GM19455 (cell line): ENCODE data around the gene GLTP.

Source experiments
- ATAC-seq: cut with Tn5 transposase; IDR thresholded peaks from one replicate; pipeline ENCODE4 v1.9.1; 2021; ENCODE audit not compliant: unreplicated experiment

GLTP gene

DNA sequence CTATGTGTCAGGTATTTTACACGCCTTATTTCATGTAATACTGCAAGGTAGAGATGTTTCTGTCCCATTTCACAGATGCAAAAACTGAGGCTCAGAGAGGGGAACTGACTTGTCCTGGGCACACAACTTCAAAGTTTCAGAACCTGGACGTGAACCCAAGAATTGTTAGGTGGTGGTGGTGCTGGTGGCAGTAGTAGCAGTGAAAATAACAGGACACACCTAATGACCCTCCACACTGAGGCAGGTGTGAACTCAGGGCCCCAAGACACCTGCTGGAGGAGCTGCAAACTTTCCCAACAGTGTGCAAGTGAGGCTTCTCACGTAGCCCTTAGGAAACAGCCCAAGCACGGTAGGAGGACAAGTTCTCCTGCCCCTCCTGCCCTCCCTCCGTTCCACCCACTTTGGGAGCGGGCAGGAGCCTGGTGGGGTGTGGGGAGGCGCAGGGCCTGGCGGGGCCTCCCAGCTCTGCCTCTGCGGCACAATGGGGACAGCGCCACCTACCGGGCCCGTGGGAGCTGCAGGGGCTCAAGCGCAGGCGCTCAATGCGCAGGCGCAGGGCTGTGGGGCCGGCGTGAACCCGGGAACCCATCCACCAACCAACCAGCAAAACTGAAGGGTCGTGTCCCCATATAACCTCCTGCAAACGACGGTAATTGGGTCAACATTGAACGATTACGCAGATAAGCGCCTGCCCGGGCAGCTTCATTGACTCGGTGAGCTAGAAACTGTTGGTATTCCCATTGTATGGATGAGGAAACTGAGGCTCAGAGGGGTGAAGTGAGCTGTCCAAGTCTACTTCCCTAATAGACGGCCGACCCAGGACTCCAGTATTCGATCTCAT lies 35.1 kb downstream of the GLTP start:
- ATAC-seq = no peak

DNA sequence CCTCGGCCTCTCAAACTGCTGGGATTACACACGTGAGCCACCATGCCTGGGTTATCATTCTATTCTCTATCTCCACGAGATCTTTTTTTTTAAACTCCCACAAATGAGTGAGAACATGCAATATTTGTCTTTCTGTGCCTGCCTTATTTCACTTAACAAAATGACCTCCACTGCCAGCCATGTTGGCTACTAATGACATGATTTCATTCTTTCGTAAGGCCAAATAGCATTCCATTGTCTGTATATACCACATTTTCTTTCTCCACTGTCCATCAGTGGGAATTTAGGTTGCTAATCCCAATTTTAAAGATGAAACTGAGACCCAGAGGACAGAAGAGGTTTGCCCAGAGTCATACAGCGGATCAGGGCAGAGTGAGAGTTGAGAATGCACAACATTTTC lies 36.2 kb downstream of the GLTP start:
- no peak for ATAC-seq

DNA sequence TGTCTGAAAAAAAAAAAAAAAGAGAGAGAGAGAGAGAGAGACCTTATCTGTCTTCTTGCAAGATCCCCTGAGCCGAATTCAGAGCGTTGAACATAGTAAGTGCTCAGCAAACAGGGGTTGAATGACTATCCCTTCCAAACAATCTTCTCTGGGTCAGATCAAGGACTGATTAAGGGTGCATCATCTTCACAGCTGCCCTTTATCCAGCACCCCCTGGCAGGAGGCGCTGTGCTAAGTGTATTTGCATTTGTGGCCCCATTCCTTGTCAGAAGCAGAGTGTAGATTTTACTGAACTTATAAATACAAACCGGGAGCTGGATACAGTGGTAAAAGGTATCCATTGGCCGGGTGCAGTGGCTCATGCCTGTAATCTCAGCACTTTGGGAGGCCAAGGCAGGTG lies 38.3 kb downstream of the GLTP start:
- ATAC-seq = no peak

DNA sequence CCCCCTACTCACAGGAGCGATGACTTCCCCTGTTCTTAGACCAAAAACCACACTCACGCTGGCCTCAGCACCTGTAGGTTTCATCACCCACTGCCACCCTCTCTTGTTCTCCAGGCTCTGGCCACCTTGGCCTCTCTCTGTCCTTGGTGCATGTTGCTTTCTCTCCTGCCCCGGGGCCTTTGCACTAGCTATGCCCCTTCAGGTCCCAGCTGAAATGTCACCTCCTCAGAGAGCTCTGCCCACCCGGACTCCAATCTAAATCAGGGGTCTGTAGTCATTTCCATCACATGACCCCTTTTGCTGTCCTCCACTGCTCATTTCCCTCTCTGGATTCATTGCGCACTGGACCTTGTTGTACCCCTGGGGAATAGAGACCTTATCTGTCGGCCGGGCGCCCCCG lies 39.0 kb downstream of the GLTP start:
- no peak for ATAC-seq

DNA sequence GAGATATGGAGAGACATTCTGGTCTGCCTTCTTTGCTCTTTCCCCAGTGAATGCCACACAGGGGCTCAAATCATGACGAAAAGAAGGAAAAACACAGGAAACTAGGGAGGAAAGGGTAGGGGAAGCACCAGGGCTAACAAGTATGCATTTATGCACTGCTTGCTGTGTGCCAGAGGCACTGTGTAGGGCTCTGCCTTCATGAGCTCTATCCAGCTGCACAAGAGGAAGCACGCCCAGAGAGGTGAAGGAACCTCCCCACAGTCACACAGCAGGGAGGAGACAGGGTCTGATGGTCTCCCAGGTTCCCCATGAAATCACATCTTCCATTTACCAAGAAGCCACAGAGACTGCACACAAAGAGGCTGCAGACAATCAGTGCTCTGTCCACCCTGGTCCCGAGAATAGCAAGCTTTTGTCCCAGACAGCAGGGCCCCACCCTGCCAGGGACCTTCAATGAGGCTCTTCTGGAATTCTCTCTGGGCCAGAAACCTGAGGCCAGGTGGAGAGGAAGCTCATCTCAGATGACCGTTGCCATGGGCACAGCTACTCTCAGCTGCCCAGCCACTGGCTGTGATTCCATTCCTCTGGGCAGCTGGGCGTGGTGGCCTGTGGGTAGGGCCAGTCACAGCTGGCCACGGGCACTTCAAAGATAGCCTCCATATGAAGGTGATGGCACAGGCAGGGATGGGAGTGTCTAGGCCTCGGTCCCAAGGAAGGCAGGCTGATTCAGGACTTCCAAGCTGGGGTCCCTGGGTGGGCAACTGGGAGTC lies 39.9 kb downstream of the GLTP start:
- no peak for ATAC-seq

DNA sequence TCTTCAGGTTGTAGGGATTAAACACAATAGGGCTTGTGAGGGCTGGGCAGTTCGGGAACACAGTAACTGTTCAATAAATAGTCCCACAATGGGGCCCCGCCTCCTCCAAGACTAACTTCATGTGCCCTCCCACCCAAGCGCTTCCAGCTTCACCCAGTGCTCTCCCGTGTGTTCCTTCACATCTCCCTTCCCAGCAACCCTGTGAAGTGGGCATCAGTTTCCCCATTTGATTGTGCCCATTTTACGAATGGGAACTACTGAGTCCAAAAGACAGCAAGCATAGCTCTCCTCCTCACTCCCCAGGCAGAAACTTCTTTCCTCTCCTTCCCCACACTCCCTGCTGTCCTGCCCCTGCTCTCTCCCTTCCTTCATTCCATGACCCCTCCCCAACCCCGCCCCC lies 40.9 kb downstream of the GLTP start:
- ATAC-seq = no peak

DNA sequence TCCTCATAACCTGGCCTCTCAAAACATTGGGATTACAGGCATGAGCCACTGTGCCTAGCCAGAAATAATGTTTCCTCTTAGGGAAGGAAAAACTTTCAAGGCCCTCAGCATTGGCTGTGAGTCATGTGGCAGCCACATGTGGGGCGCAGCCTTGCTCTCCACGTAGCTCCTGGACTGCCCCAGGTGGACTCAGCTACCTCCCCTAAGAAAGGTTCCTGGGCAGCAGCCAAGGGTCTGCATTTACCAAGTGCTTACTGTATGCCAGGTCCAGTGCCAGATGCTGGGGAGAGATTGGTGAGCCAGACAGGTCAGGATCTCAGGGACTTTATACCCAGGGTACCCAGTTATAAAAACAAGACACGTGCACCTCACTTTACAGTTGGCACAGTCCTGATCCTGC lies 43.4 kb downstream of the GLTP start:
- ATAC-seq = no peak

DNA sequence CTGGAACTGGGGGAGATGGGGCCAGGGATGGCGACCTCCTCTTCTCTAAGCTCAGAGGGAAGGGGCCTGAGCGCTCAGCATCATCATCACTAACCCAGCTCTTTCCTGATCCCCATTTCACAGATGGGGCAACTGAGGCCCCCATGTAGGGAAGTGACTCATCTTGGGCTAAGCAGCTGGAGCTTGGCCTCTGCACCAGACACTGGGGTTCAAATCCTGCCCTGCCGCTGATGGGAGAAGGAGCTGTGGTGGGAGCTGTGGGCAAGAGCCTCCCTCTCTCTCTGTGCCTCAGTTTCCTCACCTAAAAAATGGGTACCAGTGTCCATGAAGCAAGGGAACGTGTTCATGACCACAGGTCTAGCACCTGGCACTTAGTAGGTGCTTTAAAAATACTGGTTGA lies 44.5 kb downstream of the GLTP start:
- ATAC-seq = no peak

DNA sequence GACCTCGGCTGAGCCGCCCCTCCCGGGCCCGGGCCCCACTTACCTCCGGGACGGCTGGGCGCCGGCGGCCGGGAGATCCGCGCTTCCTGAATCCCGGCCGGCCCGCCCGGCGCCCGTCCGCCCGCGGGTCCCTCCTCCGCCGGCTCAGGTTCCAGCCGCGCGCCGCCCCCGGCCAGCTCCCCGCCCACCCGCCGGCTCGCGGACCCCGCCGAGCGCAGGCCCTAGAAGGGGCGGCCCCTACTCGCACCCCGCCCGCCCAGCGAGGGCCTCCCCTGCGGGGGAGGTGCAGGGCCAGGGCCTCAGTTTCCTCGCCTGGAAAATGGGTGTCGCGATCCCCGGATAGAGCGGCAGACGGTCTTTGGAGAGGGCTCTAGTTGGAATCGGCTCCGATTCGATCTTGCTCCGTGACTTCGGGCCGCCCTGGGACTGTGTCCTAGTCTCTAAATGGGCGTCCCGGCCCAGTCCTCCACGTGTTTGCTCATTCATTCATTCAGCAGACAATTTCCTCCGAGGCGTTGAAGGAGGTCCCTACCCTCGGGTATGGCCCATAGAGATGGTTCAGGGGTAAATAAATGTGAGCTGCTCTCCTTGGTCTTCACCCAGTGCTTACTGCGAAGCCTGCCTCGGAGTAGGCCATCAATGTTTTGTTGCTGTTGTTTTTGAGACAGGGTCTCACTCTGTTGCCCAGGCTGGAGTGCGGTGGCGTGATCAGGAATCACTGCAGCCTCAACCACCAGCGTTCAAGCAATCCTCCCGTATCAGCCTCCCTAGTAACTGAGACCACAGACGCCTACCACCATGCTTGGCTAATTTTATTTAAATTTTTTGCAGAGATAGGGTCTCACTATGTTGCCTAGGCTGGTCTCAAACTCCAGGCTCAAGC lies 46.8 kb downstream of the GLTP start, which contains the start of gene TRPV4:
TSS of gene TRPV4 (minus strand) at position 92 of the 883 bp plus-strand sequence. CDS start 18,602 bp downstream, outside the sequence.
- ATAC-seq = no peak

DNA sequence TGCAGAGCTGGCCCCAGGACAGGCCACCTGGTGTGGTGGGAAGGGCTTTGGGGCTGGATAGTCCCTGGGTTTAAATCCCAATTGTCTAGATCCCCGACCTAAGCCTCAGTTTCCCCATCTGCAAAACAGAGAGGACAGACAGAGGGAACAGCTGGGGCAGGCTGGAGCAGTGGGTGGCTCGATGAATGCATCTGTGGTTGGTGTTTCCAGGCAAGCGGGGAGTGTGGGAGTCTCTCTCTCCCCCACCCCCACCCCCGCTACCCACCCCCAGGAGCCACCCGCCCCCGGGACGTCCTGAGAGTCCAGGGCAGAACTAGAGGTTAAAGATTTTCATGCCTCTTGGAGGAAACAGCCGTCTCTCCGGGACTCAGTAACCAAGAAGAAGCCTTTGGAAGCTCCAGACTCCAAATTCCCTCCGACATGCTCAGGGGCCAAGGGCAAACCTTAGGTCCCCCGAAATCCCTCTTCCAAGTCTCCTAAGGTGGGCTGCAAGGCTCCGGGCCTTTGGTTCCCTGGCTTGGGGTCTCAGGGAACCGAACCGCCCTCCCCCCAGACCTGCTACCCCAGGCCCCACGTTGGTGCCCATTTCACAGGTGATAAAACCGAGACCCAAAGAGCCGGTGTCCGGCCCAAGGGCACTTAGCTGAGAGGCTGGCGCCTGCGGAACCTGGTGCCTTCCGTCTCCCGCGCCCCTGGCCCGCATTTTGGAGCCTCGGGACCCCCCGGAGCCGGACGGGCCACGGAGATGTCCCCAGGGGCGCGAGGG lies 47.6 kb downstream of the GLTP start:
- no peak for ATAC-seq

DNA sequence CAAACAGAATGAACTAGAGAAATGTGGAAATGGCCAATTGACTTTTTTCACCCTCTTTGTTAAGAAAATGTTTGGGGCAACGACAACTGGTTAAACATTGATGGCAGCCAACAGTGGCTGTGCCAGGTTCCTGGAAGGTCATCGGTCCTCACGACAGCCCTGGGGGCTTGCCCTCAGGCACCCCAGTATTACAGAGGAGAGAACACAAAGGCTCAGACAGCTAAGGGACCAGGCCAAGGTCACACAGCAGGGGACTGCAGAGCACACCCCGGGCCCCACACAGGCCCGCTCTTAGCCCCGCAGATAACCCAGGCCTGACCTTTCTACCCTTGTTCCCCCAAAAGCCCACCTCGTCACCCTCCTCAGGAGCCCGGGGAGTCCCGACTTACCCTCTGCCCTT lies 48.4 kb downstream of the GLTP start:
- ATAC-seq = no peak

DNA sequence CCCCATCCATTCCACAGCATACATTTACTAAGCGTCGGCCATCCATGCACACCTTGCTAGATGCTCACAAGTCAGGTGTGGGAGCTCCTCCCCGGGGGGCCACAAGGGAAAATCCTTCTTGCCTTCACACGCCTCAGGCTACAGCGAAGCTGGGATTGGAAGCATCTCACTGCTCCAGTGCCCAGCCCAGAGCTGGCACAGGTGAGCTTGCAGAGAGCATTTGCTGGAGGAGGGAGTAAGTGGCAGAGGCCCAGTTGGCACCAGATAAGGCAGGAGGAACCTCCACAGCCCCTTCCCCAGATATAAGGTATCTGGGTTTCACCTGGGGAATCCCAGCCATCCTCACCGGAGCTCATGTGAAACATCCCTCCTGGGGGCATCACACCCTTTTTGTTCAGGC lies 49.0 kb downstream of the GLTP start:
- ATAC-seq = no peak

DNA sequence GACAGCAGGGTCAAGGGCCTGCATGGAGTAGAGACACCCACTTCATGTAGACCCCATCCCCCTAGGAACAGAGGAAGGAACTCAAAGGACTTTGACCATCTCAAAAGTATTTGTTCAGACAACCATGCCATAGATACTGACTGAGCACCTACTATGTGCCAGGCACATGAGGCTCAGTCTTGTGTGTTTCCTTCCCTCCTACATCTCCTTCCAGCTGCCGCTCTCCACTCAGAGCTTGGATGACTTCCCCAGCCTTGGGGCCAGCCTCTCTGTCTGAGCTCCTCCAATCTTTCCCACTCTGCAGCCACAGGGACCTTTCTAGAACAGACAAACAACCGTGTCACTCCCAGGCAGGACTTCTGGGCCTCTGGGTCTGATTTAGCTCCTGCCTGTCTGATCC lies 49.6 kb downstream of the GLTP start:
- no peak for ATAC-seq

DNA sequence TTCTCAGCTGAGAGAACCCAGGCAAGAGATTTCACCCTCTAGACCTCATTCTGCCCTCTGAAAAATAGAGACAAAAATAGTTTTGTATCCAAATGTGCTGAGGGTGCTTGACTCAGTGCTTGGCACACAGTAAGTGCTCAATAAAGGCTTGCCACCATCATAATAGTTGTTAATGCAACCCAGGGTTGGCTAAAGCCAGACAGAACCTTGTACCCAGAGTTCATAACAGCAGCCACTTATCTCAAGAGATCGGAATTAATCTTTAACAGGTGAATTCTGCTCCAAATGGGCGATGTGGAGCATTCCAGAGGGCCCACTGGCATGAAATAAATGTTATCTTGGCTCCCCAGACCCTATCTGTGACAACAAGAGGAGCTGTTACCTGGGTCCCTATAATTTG lies 50.1 kb downstream of the GLTP start:
- no peak for ATAC-seq

DNA sequence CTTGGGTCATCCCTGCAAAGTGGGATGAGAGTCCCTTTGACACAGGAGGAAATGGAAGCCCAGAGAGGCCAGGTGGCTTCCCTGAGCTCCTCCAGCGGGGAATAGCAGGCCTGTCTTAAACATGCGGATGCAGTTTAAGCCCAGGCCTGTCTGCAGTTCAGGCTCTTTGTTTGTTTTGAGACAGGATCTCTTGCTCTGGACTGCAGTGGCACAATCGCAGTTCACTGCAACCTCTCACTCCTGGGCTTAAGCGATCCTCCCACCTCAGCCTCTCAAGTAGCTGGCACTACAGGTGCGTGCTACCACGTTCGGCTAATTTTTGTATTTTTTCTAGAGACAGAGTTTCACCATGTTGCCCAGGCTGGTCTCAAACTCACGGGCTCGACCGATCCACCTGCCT lies 50.7 kb downstream of the GLTP start:
- no peak for ATAC-seq

DNA sequence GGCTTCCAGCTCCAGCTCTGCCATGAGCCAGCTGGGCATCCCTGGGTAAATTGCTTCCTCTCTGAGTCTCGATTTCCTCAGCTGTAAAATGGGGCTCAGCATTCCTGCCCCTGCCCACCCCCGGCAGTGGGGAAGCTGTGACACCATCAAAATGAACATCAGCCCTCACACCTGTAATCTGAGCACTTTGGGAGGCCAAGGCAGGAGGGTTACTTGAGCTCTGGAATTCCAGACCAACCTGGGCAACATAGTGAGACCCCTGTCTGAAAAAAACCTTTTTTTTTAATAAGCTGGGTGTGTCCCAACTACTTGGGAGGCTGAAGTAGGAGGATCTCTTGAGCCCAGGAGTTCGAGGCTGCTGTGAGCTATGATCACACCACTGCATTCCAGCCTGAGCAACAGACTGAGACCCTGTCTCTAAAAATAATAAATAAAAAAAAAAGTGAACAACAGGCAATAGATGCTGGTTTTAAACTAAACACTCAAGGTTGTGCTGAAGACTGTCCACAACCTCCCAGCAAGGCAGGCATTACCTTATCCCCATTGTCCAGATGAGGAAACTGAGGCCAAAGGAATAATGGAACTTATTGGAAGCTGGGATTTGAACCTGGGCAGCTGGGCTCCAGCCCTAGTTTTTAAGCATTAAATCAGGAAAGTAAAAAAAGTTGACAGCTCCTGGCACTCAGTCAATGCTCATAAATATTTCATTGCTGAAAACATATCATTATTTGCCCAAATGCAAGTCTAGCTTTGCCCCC lies 51.4 kb downstream of the GLTP start:
- no peak for ATAC-seq

DNA sequence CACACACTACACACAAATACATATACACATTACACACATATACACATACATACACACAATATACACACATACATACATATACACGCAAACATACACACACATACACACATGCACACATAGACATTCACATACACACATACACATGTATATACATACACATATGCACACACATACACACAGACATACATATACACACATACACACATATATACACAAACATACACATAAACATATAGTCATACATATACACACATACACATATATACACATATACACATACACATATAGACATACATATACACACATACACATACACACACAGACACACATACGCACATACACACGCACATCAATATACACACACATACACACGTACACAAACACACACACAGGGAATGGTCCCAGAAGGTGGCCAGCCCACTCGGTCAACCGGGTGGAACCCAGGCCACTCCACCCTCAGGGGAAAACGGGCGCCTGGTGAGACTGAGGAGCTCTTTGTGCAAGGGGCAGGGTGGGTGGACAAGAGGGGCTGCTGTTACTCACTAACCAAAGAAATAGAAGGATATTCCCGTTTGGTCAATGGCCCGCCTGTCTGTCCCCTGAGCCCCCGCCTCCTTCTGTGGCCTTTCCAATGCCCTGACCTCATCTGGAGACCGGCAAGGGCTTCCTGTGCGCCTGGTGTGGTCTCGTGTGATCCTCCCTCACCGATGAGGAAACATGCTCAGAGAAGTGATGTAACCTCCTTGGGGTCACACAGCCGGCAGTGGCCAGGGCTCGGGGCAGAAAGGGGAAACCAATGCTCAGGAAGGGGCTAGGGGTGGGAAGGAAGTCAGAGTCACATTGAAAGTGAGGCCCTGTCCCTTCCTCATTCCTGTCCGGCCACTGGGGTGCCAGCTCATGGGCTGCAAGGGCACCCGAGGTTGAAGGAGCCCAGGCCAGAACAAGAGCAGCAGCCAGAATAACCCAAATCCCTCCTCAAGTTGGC lies 52.5 kb downstream of the GLTP start:
- no peak for ATAC-seq

DNA sequence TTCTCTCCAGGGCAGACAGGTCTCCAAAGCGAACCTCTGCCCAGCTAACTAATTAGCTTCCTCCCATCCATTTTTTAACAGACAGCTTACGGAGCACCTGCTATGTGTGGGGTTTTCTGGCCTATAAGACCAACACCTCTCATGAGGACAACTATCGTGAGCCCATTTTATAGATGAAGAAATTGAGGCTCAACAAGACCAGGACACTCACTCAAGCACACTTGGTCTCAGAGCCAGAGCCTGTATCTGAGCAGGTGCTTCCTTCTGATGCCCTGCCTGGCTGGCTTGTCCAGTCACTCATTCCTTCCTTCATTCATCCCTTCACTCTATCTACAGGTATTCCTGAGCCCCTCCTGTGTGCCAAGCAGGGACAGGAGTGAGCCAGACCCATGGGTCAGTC lies 53.3 kb downstream of the GLTP start:
- no peak for ATAC-seq

DNA sequence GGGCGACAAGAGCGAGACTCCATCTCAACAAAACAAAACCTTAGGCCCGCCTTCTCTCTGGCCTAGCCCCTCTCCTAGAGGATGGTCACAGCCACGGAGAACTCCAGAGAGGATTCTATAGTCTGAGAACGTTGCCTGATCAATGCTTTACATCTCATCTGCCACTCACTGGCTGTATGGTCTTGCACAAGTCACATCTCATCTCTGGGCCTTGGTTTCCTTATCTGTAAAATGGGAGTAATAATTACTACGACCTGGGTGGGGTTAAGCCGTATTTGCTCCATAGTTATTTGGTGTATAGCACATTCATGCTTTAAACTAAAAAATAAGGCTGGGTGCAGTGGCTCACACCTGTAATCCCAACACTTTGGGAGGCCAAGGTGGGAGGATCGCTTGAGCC lies 55.6 kb downstream of the GLTP start:
- ATAC-seq = no peak
